GM23248 (cell line): ENCODE data around the gene MASP1. TPM values are rescaled to one million over a fixed set of nuclear protein-coding genes. Genes with fewer than 3 reads are reported as not detected.

Experiments used
- DNase-seq: peaks from one replicate; pipeline ENCODE4 v3.0.0-alpha.2; 2015
- H2AFZ ChIP-seq: fragments of 200-600 bp; sonication (generic); 2 replicates; pipeline ENCODE4 v1.6.1; 2016; ENCODE audit warnings: antibody characterized with exemption
- H3F3A ChIP-seq: fragments of 200-600 bp; sonication (generic); 2 replicates; pipeline ENCODE4 v1.6.1; 2016; ENCODE audit warnings: mild to moderate bottlenecking, antibody characterized with exemption, mixed run types; ENCODE audit not compliant: insufficient read depth
- H3K27ac ChIP-seq: fragments of 200-600 bp; sonication (generic); 2 replicates; pipeline ENCODE4 v1.5.1; 2016; ENCODE audit warnings: mild to moderate bottlenecking
- H3K27me3 ChIP-seq: fragments of 200-600 bp; sonication (generic); replicated peaks from 2 replicates; pipeline ENCODE4 v1.6.1; 2016; ENCODE audit warnings: mild to moderate bottlenecking; ENCODE audit not compliant: insufficient read depth
- H3K36me3 ChIP-seq: fragments of 200-600 bp; sonication (generic); 2 replicates; pipeline ENCODE4 v1.6.1; 2016; ENCODE audit warnings: low read depth, mild to moderate bottlenecking
- H3K4me1 ChIP-seq: fragments of 200-600 bp; sonication (generic); 2 replicates; pipeline ENCODE4 v1.6.1; 2016; ENCODE audit warnings: mild to moderate bottlenecking; ENCODE audit not compliant: insufficient read depth
- H3K4me2 ChIP-seq: fragments of 200-600 bp; sonication (generic); one replicate; pipeline ENCODE4 v1.6.1; 2016; ENCODE audit warnings: mild to moderate bottlenecking; ENCODE audit not compliant: unreplicated experiment
- H3K4me3 ChIP-seq: fragments of 200-600 bp; sonication (generic); 2 replicates; pipeline ENCODE4 v1.5.1; 2016; ENCODE audit warnings: mild to moderate bottlenecking
- H3K79me2 ChIP-seq: fragments of 200-600 bp; sonication (generic); 2 replicates; pipeline ENCODE4 v1.6.1; 2016; ENCODE audit warnings: mild to moderate bottlenecking; ENCODE audit not compliant: insufficient read depth
- H3K9ac ChIP-seq: fragments of 200-600 bp; sonication (generic); 2 replicates; pipeline ENCODE4 v1.6.1; 2016; ENCODE audit warnings: mild to moderate bottlenecking
- H3K9me2 ChIP-seq: fragments of 200-600 bp; sonication (generic); 2 replicates; pipeline ENCODE4 v1.6.1; 2016; ENCODE audit warnings: mixed run types, mild to moderate bottlenecking, moderate library complexity; ENCODE audit not compliant: insufficient read depth
- H3K9me3 ChIP-seq: fragments of 200-600 bp; sonication (generic); one replicate; pipeline ENCODE4 v1.6.1; 2017; ENCODE audit warnings: low read depth
- H4K20me1 ChIP-seq: fragments of 200-600 bp; sonication (generic); 2 replicates; pipeline ENCODE4 v1.6.0; 2016; ENCODE audit not compliant: insufficient read depth
- EZH2 ChIP-seq: fragments of 200-600 bp; sonication (generic); IDR thresholded peaks from 2 replicates; pipeline ENCODE4 v1.6.1; 2018; ENCODE audit warnings: antibody characterized with exemption, mild to moderate bottlenecking; ENCODE audit not compliant: insufficient read depth, poor library complexity, severe bottlenecking
- EZH2phosphoT487 ChIP-seq: fragments of 200-600 bp; sonication (generic); IDR thresholded peaks from 2 replicates; pipeline ENCODE4 v1.6.1; 2018; ENCODE audit warnings: antibody characterized with exemption, moderate library complexity, mild to moderate bottlenecking, low read depth; ENCODE audit not compliant: insufficient read depth
- WGBS, 2 experiments: methylation state at CpG; one replicate each; pipeline ENCODE4 v1.1.6; 2015 to 2017; ENCODE audit warnings: low lambda C conversion rate in 2 of 2, low coverage in 1 of 2; ENCODE audit errors: missing lambda C conversion rate in 2 of 2; 5-methylcytosine and 5-hydroxymethylcytosine counted together
- in situ Hi-C: fragments of 300-500 bp; cut with MboI; formaldehyde crosslinking; loops from 2 replicates; pipeline ENCODE4 v1.15.0; 2020
- polyA plus RNA-seq: library from polyadenylated mRNA; unstranded; fragments of >200 nt; fragmentation: Nextera tagmentation; extraction: Ambion mirVana; gene quantifications from 2 replicates; pipeline ENCODE4 v1.2.1, GENCODE V29; 2016
- total RNA-seq: library from RNA; depleted of rRNA; stranded (reverse); fragments of >200 nt; shearing (Covaris generic); gene quantifications from 2 replicates; pipeline ENCODE4 v1.2.3, GENCODE V29; 2014

MASP1 gene
- total and polyA plus RNA-seq, 2 experiments from 2014 or later = 32.8 to 52.3 TPM

GRCh38 chr3:187291001-187291511, 481 bp downstream of the MASP1 start:
- Histone ChIP-seq H3K9me2 (no peaks in the 10 kb centered on the region), H2AFZ (peak overlapping the region; percentile 78)

GRCh38 chr3:187290503-187290902, 1.0 kb downstream of the MASP1 start:
- H3F3A ChIP-seq = peaks cover 47% of the 10 kb centered on the region
- peak overlapping the region; percentile 88 for H3K27ac ChIP-seq
- H3K36me3 ChIP-seq = no peaks in the 10 kb centered on the region
- peak overlapping the region; percentile 87 for H3K4me2 ChIP-seq
- H3K4me3 ChIP-seq = peak overlapping the region; percentile 76
- in situ Hi-C loops = no loop called here
- H3K4me1 ChIP-seq = peaks cover 87% of the 10 kb centered on the region
- no peaks in the 10 kb centered on the region for H3K9me3 ChIP-seq
- H3K9ac ChIP-seq = peak overlapping the region; percentile 83
- peak; percentile 45 for DNase-seq
- WGBS, 2 experiments = 10 to 15% methylated on average over 1 of the region's 1 CpG
- no peaks in the 10 kb centered on the region for H4K20me1 ChIP-seq
- no peaks in the 10 kb centered on the region for H3K27me3 ChIP-seq
- peaks cover 26% of the 10 kb centered on the region for H3K79me2 ChIP-seq
- TF ChIP-seq EZH2phosphoT487 (no peak), EZH2 (no peak)
- no peaks in the 10 kb centered on the region; the same call in 1 of the 2 replicates for H3K9me2 ChIP-seq
- H2AFZ ChIP-seq = peak overlapping the region; percentile 78

More at GRCh38 chr3:187291001-187291511, 481 bp downstream of the MASP1 start:
- peak; percentile 82 for DNase-seq
- Histone ChIP-seq H3F3A (peaks cover 49% of the 10 kb centered on the region), H3K79me2 (peaks cover 26% of the 10 kb centered on the region), H3K27me3 (no peaks in the 10 kb centered on the region), H3K9ac (peak overlapping the region; percentile 83), H4K20me1 (no peaks in the 10 kb centered on the region), H3K4me3 (peak overlapping the region; percentile 76), H3K9me3 (no peaks in the 10 kb centered on the region), H3K36me3 (no peaks in the 10 kb centered on the region), H3K4me2 (peak overlapping the region; percentile 87), H3K27ac (peak overlapping the region; percentile 88), H3K4me1 (peaks cover 87% of the 10 kb centered on the region)
- in situ Hi-C loops = no loop called here
- WGBS, 2 experiments = 1 to 3% methylated on average over 6 of the region's 6 CpGs
- TF ChIP-seq EZH2phosphoT487 (no peak), EZH2 (no peak)

GRCh38 chr3:187288855-187289605, 2.5 kb downstream of the MASP1 start:
- peaks cover 76% of the 10 kb centered on the region for H3K4me1 ChIP-seq
- peak; percentile 12 for DNase-seq
- H4K20me1 ChIP-seq = no peaks in the 10 kb centered on the region
- H3K9ac ChIP-seq = peak overlapping the region; percentile 83
- no peak for TF ChIP-seq EZH2
- no peak for TF ChIP-seq EZH2phosphoT487
- H3K79me2 ChIP-seq = peaks cover 26% of the 10 kb centered on the region
- H3K9me2 ChIP-seq = no peaks in the 10 kb centered on the region; the same call in 1 of the 2 replicates
- H3K27me3 ChIP-seq = no peaks in the 10 kb centered on the region
- H3K4me2 ChIP-seq = peak overlapping the region; percentile 87
- H3F3A ChIP-seq = peaks cover 38% of the 10 kb centered on the region
- H3K9me3 ChIP-seq = no peaks in the 10 kb centered on the region
- in situ Hi-C loops = no loop called here
- 40 to 46% methylated on average over 14 of the region's 14 CpGs for WGBS, 2 experiments
- H3K36me3 ChIP-seq = no peaks in the 10 kb centered on the region
- peak overlapping the region; percentile 88 for H3K27ac ChIP-seq
- peak overlapping the region; percentile 74 for H2AFZ ChIP-seq
- H3K4me3 ChIP-seq = peak overlapping the region; percentile 76

GRCh38 chr3:187288131-187288854, 3.2 kb downstream of the MASP1 start:
- TF ChIP-seq EZH2phosphoT487 = no peak
- TF ChIP-seq EZH2 = no peak
- in situ Hi-C loops = no loop called here
- 21 to 23% methylated on average over 8 of the region's 8 CpGs for WGBS, 2 experiments

More at GRCh38 chr3:187288131-187288854, 3.2 kb downstream of the MASP1 start:
- Histone ChIP-seq H3K9ac (peak overlapping the region; percentile 38), H3K4me3 (peak overlapping the region; percentile 76), H3K79me2 (peaks cover 26% of the 10 kb centered on the region), H3K4me2 (peak overlapping the region; percentile 87), H3K4me1 (peaks cover 68% of the 10 kb centered on the region), H3K27ac (peak overlapping the region; percentile 8), H3K9me2 (no peaks in the 10 kb centered on the region; the same call in 1 of the 2 replicates), H3K36me3 (no peaks in the 10 kb centered on the region), H2AFZ (peak overlapping the region; percentile 74), H3K9me3 (no peaks in the 10 kb centered on the region), H3K27me3 (no peaks in the 10 kb centered on the region), H3F3A (peaks cover 30% of the 10 kb centered on the region), H4K20me1 (no peaks in the 10 kb centered on the region)
- peak; percentile 49 for DNase-seq
